NT2/D1 (cell line): Measurements from ENCODE around the gene TBC1D2B.
"Not testable (repeated sequence)": the region's sequence is repeated elsewhere in the genome, so short reads cannot be mapped to it uniquely, and the experiment has no call there.

Experiments
- SUZ12 ChIP-seq: IDR thresholded peaks from 2 replicates; pipeline ENCODE4 v1.6.1; 2011; ENCODE audit not compliant: insufficient read length, insufficient read depth; ENCODE audit errors: extremely low read depth
- YY1 ChIP-seq: IDR thresholded peaks from 2 replicates; pipeline ENCODE4 v1.6.1; 2011; ENCODE audit not compliant: insufficient read length, insufficient read depth
- ZNF274 ChIP-seq: IDR thresholded peaks from 2 replicates; pipeline ENCODE4 v1.6.1; 2011; ENCODE audit warnings: mild to moderate bottlenecking, low read depth, low read length

DNA sequence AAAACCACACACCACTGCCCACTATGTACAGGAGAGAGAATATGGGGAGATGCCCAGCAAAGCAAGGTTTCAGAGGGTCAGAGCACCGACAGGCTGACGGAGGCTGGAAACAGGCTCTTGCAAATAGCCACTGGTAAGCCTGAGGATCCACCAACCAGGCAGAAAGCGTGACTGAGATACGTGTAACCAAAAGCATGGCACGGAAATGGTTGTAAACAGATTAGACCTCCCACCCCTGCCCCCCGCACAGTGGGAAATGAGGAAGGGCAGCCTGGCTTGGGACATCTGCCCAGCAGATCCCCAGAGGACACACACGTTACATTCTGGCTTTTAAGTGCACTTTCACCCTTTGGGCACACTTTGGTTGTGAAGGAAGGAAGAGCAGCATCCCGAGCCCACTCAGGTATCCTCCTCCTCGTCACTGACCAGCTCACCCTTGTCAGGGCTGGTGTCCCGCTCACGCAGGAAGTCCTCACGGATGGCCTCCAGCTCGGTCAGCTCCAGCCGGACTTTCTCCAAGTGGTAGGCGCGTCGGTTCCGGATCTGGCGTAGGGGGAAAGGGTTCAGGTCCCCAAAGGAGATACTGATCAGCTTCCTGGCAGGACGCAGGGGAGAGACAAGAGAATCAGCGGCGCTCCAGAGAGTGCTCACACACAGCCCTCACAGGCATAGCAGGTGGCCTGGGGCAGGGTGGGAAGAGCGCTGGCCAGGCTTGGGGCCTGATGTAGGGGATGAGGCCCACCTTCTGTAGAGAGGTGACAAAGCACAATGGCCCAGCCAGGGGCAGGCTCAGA, 79.6 kb downstream of the TBC1D2B start:
- not testable (repeated sequence) for TF ChIP-seq ZNF274, SUZ12, YY1
